GM23248 (cell line): Measurements from ENCODE around the gene GPR50. TPM values are rescaled to one million over a fixed set of nuclear protein-coding genes. Genes with fewer than 3 reads are reported as not detected.

Experiments
- DNase-seq: peaks from one replicate; pipeline ENCODE4 v3.0.0-alpha.2; 2015
- H2AFZ ChIP-seq: fragments of 200-600 bp; sonication (generic); 2 replicates; pipeline ENCODE4 v1.6.1; 2016; ENCODE audit warnings: antibody characterized with exemption
- H3F3A ChIP-seq: fragments of 200-600 bp; sonication (generic); 2 replicates; pipeline ENCODE4 v1.6.1; 2016; ENCODE audit warnings: mild to moderate bottlenecking, antibody characterized with exemption, mixed run types; ENCODE audit not compliant: insufficient read depth
- H3K27ac ChIP-seq: fragments of 200-600 bp; sonication (generic); 2 replicates; pipeline ENCODE4 v1.5.1; 2016; ENCODE audit warnings: mild to moderate bottlenecking
- H3K27me3 ChIP-seq: fragments of 200-600 bp; sonication (generic); replicated peaks from 2 replicates; pipeline ENCODE4 v1.6.1; 2016; ENCODE audit warnings: mild to moderate bottlenecking; ENCODE audit not compliant: insufficient read depth
- H3K36me3 ChIP-seq: fragments of 200-600 bp; sonication (generic); 2 replicates; pipeline ENCODE4 v1.6.1; 2016; ENCODE audit warnings: low read depth, mild to moderate bottlenecking
- H3K4me1 ChIP-seq: fragments of 200-600 bp; sonication (generic); 2 replicates; pipeline ENCODE4 v1.6.1; 2016; ENCODE audit warnings: mild to moderate bottlenecking; ENCODE audit not compliant: insufficient read depth
- H3K4me2 ChIP-seq: fragments of 200-600 bp; sonication (generic); one replicate; pipeline ENCODE4 v1.6.1; 2016; ENCODE audit warnings: mild to moderate bottlenecking; ENCODE audit not compliant: unreplicated experiment
- H3K4me3 ChIP-seq: fragments of 200-600 bp; sonication (generic); 2 replicates; pipeline ENCODE4 v1.5.1; 2016; ENCODE audit warnings: mild to moderate bottlenecking
- H3K79me2 ChIP-seq: fragments of 200-600 bp; sonication (generic); 2 replicates; pipeline ENCODE4 v1.6.1; 2016; ENCODE audit warnings: mild to moderate bottlenecking; ENCODE audit not compliant: insufficient read depth
- H3K9ac ChIP-seq: fragments of 200-600 bp; sonication (generic); 2 replicates; pipeline ENCODE4 v1.6.1; 2016; ENCODE audit warnings: mild to moderate bottlenecking
- H3K9me2 ChIP-seq: fragments of 200-600 bp; sonication (generic); 2 replicates; pipeline ENCODE4 v1.6.1; 2016; ENCODE audit warnings: mixed run types, mild to moderate bottlenecking, moderate library complexity; ENCODE audit not compliant: insufficient read depth
- H3K9me3 ChIP-seq: fragments of 200-600 bp; sonication (generic); one replicate; pipeline ENCODE4 v1.6.1; 2017; ENCODE audit warnings: low read depth
- H4K20me1 ChIP-seq: fragments of 200-600 bp; sonication (generic); 2 replicates; pipeline ENCODE4 v1.6.0; 2016; ENCODE audit not compliant: insufficient read depth
- EZH2 ChIP-seq: fragments of 200-600 bp; sonication (generic); IDR thresholded peaks from 2 replicates; pipeline ENCODE4 v1.6.1; 2018; ENCODE audit warnings: antibody characterized with exemption, mild to moderate bottlenecking; ENCODE audit not compliant: insufficient read depth, poor library complexity, severe bottlenecking
- EZH2phosphoT487 ChIP-seq: fragments of 200-600 bp; sonication (generic); IDR thresholded peaks from 2 replicates; pipeline ENCODE4 v1.6.1; 2018; ENCODE audit warnings: antibody characterized with exemption, moderate library complexity, mild to moderate bottlenecking, low read depth; ENCODE audit not compliant: insufficient read depth
- WGBS, 2 experiments: methylation state at CpG; one replicate each; pipeline ENCODE4 v1.1.6; 2015 to 2017; ENCODE audit warnings: low lambda C conversion rate in 2 of 2, low coverage in 1 of 2; ENCODE audit errors: missing lambda C conversion rate in 2 of 2; 5-methylcytosine and 5-hydroxymethylcytosine counted together
- in situ Hi-C: fragments of 300-500 bp; cut with MboI; formaldehyde crosslinking; loops from 2 replicates; pipeline ENCODE4 v1.15.0; 2020
- polyA plus RNA-seq: library from polyadenylated mRNA; unstranded; fragments of >200 nt; fragmentation: Nextera tagmentation; extraction: Ambion mirVana; gene quantifications from 2 replicates; pipeline ENCODE4 v1.2.1, GENCODE V29; 2016
- total RNA-seq: library from RNA; depleted of rRNA; stranded (reverse); fragments of >200 nt; shearing (Covaris generic); gene quantifications from 2 replicates; pipeline ENCODE4 v1.2.3, GENCODE V29; 2014

GPR50 gene
- total and polyA plus RNA-seq, 2 experiments from 2014 or later = not detected

DNA sequence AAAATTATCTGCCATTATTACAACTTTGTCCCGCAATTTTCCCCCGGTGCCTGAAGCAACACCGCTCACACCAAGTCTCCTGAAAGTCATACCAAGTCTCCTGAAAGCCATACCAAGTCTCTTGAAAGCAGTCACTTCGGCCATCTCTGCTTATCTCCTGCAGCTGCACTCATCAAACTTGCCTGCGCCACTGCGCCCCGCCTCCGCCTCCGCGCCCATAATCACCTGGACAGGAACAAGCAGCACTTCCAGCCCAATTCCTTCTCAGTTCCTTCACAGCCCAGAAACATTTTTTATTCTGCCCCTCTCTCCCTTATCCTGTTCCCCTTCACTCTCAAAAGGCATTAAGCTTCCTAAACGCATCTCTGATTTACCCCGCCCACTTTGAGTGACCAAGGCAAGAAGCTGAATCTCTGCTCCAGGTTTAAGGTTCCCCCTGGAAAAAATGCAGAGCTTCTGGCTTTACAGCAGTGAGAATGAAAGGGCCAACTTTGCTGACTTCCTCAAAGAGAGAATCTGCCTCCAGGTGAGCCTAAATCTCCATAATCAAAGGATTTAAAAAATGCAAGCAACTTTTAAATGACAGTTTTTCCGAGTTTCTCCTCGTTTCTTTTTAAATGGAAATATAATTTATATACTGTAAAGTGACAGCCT is 7.7 kb downstream of the GPR50 start:
- DNase-seq = no peak
- H3F3A ChIP-seq = no peaks in the 10 kb centered on the region
- no peak overlapping the region for H3K4me3 ChIP-seq
- H3K27ac ChIP-seq = no peak overlapping the region
- in situ Hi-C loops = no loop called here
- no peaks in the 10 kb centered on the region for H3K4me1 ChIP-seq
- no peak overlapping the region for H3K9ac ChIP-seq
- H3K79me2 ChIP-seq = no peaks in the 10 kb centered on the region
- no peaks in the 10 kb centered on the region for H3K36me3 ChIP-seq
- no peaks in the 10 kb centered on the region for H3K9me3 ChIP-seq
- no peaks in the 10 kb centered on the region for H3K9me2 ChIP-seq
- TF ChIP-seq EZH2phosphoT487 = no peak
- TF ChIP-seq EZH2 = no peak
- no peaks in the 10 kb centered on the region for H3K27me3 ChIP-seq
- no peak overlapping the region for H3K4me2 ChIP-seq
- WGBS, 2 experiments = 4 to 5% methylated on average over 9 to 14 of the region's 14 CpGs
- no peaks in the 10 kb centered on the region for H4K20me1 ChIP-seq
- H2AFZ ChIP-seq = no peak overlapping the region

DNA sequence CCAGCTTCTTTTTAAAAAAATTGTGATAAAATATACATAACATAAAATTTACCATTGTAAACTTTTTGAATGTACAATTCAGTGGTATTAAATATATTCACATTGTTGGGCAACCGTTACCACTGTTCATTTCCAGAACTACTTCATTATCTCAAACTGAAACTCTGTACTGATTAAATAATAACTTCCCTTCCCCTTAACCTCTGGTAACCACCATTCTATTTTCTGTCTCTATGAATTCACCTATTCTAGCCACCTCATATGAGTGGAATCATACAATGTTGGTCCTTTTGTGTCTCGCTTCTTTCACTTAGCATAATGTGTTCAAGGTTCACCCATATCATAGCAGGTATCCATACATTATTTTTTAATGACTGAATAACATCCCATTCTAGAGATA is 8.3 kb downstream of the GPR50 start:
- no peaks in the 10 kb centered on the region for H3K27me3 ChIP-seq
- DNase-seq = no peak
- no peaks in the 10 kb centered on the region for H3K36me3 ChIP-seq
- no peaks in the 10 kb centered on the region for H3K9me3 ChIP-seq
- H3K4me3 ChIP-seq = no peak overlapping the region
- no peak overlapping the region for H3K9ac ChIP-seq
- H3K4me1 ChIP-seq = no peaks in the 10 kb centered on the region
- H3F3A ChIP-seq = no peaks in the 10 kb centered on the region
- in situ Hi-C loops = no loop called here
- no peaks in the 10 kb centered on the region for H4K20me1 ChIP-seq
- TF ChIP-seq EZH2 (no peak), EZH2phosphoT487 (no peak)
- H3K9me2 ChIP-seq = no peaks in the 10 kb centered on the region
- no peak overlapping the region for H2AFZ ChIP-seq
- 14 to 25% methylated on average over 2 of the region's 2 CpGs for WGBS, 2 experiments
- no peaks in the 10 kb centered on the region for H3K79me2 ChIP-seq
- H3K4me2 ChIP-seq = no peak overlapping the region
- no peak overlapping the region for H3K27ac ChIP-seq

DNA sequence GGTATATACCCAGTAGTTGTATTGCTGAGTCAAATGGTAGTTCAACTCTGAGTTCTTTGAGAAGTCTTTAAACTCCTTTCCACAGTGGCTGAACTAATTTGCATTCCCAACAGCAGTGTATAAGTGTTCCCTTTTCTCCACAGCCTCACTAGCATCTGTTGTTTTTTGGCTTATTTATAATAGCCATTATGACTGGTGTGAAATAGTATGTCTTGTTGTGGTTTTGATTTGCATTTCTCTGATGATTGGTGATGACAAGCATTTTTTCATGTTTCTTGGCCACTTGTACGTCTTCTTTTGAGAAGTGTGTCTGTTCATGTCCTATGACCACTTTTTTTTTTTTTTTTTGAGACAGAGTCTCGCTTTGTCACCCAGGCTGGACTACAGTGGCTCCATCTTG is 30.5 kb downstream of the GPR50 start:
- Histone ChIP-seq H3K9ac (no peak overlapping the region), H3K27me3 (no peaks in the 10 kb centered on the region), H3K79me2 (no peaks in the 10 kb centered on the region), H3K9me3 (no peaks in the 10 kb centered on the region), H3K9me2 (no peaks in the 10 kb centered on the region), H4K20me1 (no peaks in the 10 kb centered on the region), H3K4me3 (no peak overlapping the region), H3K36me3 (no peaks in the 10 kb centered on the region), H2AFZ (no peak overlapping the region), H3K4me2 (no peak overlapping the region), H3K4me1 (no peaks in the 10 kb centered on the region), H3F3A (no peaks in the 10 kb centered on the region), H3K27ac (no peak overlapping the region)
- 3% methylated on average over 2 of the region's 2 CpGs; no CpG with 5 or more reads in 1 of the 2 experiments for WGBS, 2 experiments
- in situ Hi-C loops = no loop called here
- no peak for TF ChIP-seq EZH2phosphoT487
- no peak for TF ChIP-seq EZH2
- DNase-seq = no peak

DNA sequence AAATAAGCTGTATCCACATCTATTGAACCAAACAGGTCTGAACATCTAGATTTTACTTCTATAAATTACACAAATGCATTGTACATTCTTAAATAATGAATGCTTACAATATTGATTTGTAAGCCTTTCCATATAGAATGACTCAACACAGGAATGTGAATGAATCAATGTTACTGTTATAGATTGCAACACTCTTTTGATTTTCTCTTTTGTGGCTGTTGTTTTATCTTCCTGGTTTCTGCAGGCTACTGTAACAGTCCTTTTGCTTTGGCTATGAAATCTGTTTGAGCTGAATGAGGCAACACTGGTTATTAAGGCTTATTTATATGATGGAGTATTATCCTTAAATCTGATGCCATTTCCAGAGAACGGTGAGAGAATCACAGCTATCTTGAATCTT is 49.5 kb downstream of the GPR50 start:
- TF ChIP-seq EZH2phosphoT487 = no peak
- H3K27ac ChIP-seq = no peak overlapping the region
- 17 to 38% methylated on average over 1 of the region's 1 CpG for WGBS, 2 experiments
- no peaks in the 10 kb centered on the region for H3K4me1 ChIP-seq
- no peak overlapping the region for H3K9ac ChIP-seq
- H2AFZ ChIP-seq = no peak overlapping the region
- DNase-seq = peak; percentile 0
- in situ Hi-C loops = no loop called here
- no peaks in the 10 kb centered on the region for H3K27me3 ChIP-seq
- H3K9me2 ChIP-seq = no peaks in the 10 kb centered on the region
- H3K4me2 ChIP-seq = no peak overlapping the region
- H4K20me1 ChIP-seq = no peaks in the 10 kb centered on the region
- H3K36me3 ChIP-seq = no peaks in the 10 kb centered on the region
- no peaks in the 10 kb centered on the region for H3F3A ChIP-seq
- no peak overlapping the region for H3K4me3 ChIP-seq
- H3K9me3 ChIP-seq = no peaks in the 10 kb centered on the region
- H3K79me2 ChIP-seq = no peaks in the 10 kb centered on the region

DNA sequence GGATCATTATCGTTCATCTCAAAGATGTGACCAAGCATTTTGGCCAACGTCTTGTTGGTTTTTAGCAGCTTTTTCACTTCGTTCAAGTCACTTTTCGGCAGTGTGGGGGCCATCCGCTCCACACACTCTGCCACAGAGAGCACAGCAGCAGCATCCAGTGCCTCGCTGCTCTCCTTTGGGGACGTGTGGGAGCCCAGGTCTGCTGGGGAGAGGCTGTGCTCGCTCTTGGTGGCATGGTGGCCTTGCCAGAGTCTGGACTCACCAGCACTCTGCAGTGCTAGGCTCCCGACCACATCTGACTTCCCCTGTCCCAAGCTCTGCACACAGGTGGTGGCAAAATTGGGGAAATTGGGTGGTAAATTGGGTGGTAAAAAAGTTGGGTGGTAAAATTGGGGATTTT is 50.6 kb downstream of the GPR50 start:
- H3K27me3 ChIP-seq = no peaks in the 10 kb centered on the region
- no peaks in the 10 kb centered on the region for H3K79me2 ChIP-seq
- H3K4me1 ChIP-seq = no peaks in the 10 kb centered on the region
- H3K4me2 ChIP-seq = no peak overlapping the region
- no peaks in the 10 kb centered on the region for H3K36me3 ChIP-seq
- TF ChIP-seq EZH2 = no peak
- no peak for TF ChIP-seq EZH2phosphoT487
- no peaks in the 10 kb centered on the region for H4K20me1 ChIP-seq
- DNase-seq = no peak
- no peaks in the 10 kb centered on the region for H3K9me2 ChIP-seq
- H2AFZ ChIP-seq = no peak overlapping the region
- 35 to 44% methylated on average over 9 of the region's 9 CpGs for WGBS, 2 experiments
- H3K27ac ChIP-seq = no peak overlapping the region
- H3K4me3 ChIP-seq = no peak overlapping the region
- no peak overlapping the region for H3K9ac ChIP-seq
- in situ Hi-C loops = no loop called here
- no peaks in the 10 kb centered on the region for H3F3A ChIP-seq
- H3K9me3 ChIP-seq = no peaks in the 10 kb centered on the region
